Body of pancreas (tissue), 4 donors: ENCODE results near the gene PLXDC2.

Experiments
- CTCF ChIP-seq, 7 experiments: fragments of 450-650 bp in 4 of 7; fragments of 200-600 bp in 3 of 7; sonication (generic) in 3 of 7; IDR thresholded peaks; one replicate each; pipeline ENCODE4 v1.5.1; 2016 to 2019; ENCODE audit warnings: antibody characterized with exemption in 7 of 7
- POLR2A ChIP-seq, 3 donors: fragments of 450-650 bp; IDR thresholded peaks; one replicate each; pipeline ENCODE4 v1.6.1; 2016; ENCODE audit warnings: antibody characterized with exemption in 3 of 3, mild to moderate bottlenecking in 2 of 3

GRCh38 chr10:19961076-19962053 lies 145.1 kb downstream of the PLXDC2 start:
- TF ChIP-seq CTCF (IDR thresholded peaks at IDR 0.05) (no peak), POLR2A (IDR thresholded peaks at IDR 0.05) (no peak)
